MM.1S (cell line): Measurements from ENCODE around the gene UBAC2.

ENCODE experiments used
- DNase-seq: peaks from one replicate; pipeline ENCODE4 v3.0.0-alpha.2; 2015
- H2AFZ ChIP-seq: fragments of 300-600 bp; sonication (generic); 2 replicates; pipeline ENCODE4 v1.6.0; 2016; ENCODE audit warnings: antibody characterized with exemption, low read length
- H3F3A ChIP-seq: fragments of 300-600 bp; sonication (generic); 2 replicates; pipeline ENCODE4 v1.6.1; 2016; ENCODE audit warnings: mild to moderate bottlenecking, antibody characterized with exemption, low read length, moderate library complexity, mixed read lengths; ENCODE audit not compliant: insufficient read depth
- H3K27ac ChIP-seq: fragments of 300-600 bp; sonication (generic); 2 replicates; pipeline ENCODE4 v1.5.1; 2016; ENCODE audit warnings: mild to moderate bottlenecking, low read length
- H3K27me3 ChIP-seq: fragments of 300-600 bp; sonication (generic); replicated peaks from 2 replicates; pipeline ENCODE4 v1.6.0; 2016; ENCODE audit warnings: low read length; ENCODE audit not compliant: insufficient read depth
- H3K36me3 ChIP-seq: fragments of 300-600 bp; sonication (generic); replicated peaks from 2 replicates; pipeline ENCODE4 v1.6.1; 2016; ENCODE audit warnings: mild to moderate bottlenecking, low read length, mixed read lengths; ENCODE audit not compliant: insufficient read depth
- H3K4me1 ChIP-seq: fragments of 300-600 bp; sonication (generic); 2 replicates; pipeline ENCODE4 v1.6.1; 2016; ENCODE audit warnings: low read length, mixed read lengths
- H3K4me2 ChIP-seq: fragments of 300-600 bp; sonication (generic); 2 replicates; pipeline ENCODE4 v1.6.0; 2016; ENCODE audit warnings: low read depth, low read length
- H3K4me3 ChIP-seq: fragments of 300-600 bp; sonication (generic); 2 replicates; pipeline ENCODE4 v1.5.1; 2016; ENCODE audit warnings: low read length, mixed read lengths
- H3K79me2 ChIP-seq: fragments of 300-600 bp; sonication (generic); 2 replicates; pipeline ENCODE4 v1.6.1; 2016; ENCODE audit warnings: mixed run types, low read length, mixed read lengths
- H3K9ac ChIP-seq: fragments of 300-600 bp; sonication (generic); 2 replicates; pipeline ENCODE4 v1.6.1; 2016; ENCODE audit warnings: low read length, mixed read lengths
- H3K9me2 ChIP-seq: fragments of 300-600 bp; sonication (generic); replicated peaks from 2 replicates; pipeline ENCODE4 v1.6.1; 2016; ENCODE audit warnings: mild to moderate bottlenecking, low read length, mixed read lengths; ENCODE audit not compliant: insufficient read depth
- H3K9me3 ChIP-seq: fragments of 300-600 bp; sonication (generic); replicated peaks from 2 replicates; pipeline ENCODE4 v1.6.1; 2016; ENCODE audit warnings: mild to moderate bottlenecking, low read length, mixed read lengths; ENCODE audit not compliant: insufficient read depth
- H4K20me1 ChIP-seq: fragments of 300-600 bp; sonication (generic); 2 replicates; pipeline ENCODE4 v1.6.1; 2016; ENCODE audit warnings: mild to moderate bottlenecking, low read length, moderate library complexity, mixed read lengths; ENCODE audit not compliant: insufficient read depth
- CTCF ChIP-seq: fragments of 300-600 bp; sonication (generic); IDR thresholded peaks from 2 replicates; pipeline ENCODE4 v1.5.1; 2016; ENCODE audit warnings: antibody characterized with exemption, low read length, mixed read lengths
- EZH2 ChIP-seq: fragments of 300-600 bp; sonication (generic); optimal IDR thresholded peaks from 2 replicates; pipeline ENCODE3; 2017; ENCODE audit warnings: low read depth, mild to moderate bottlenecking, antibody characterized with exemption, low read length, mixed read lengths
- EZH2phosphoT487 ChIP-seq: fragments of 300-600 bp; sonication (generic); IDR thresholded peaks from 2 replicates; pipeline ENCODE4 v1.6.1; 2018; ENCODE audit warnings: antibody characterized with exemption, low read length

The UBAC2 gene

GRCh38 chr13:99260216-99260615 lies 59.6 kb downstream of the UBAC2 start:
- Histone ChIP-seq H3K9me3 (no peaks in the 10 kb centered on the region), H3K27me3 (peaks cover 36% of the 10 kb centered on the region), H3K9me2 (no peaks in the 10 kb centered on the region), H3K4me1 (peaks cover 5% of the 10 kb centered on the region), H3K36me3 (no peaks in the 10 kb centered on the region), H3K4me3 (no peak overlapping the region), H3K4me2 (no peak overlapping the region), H4K20me1 (peaks cover 16% of the 10 kb centered on the region), H3K9ac (no peak overlapping the region), H3K27ac (no peak overlapping the region), H3K79me2 (no peaks in the 10 kb centered on the region), H2AFZ (no peak overlapping the region), H3F3A (peaks cover 3% of the 10 kb centered on the region; the same call in 1 of the 2 replicates)
- TF ChIP-seq CTCF: no peak
- no peak for TF ChIP-seq EZH2phosphoT487
- no peak for TF ChIP-seq EZH2
- DNase-seq: no peak

- Histone ChIP-seq H3F3A (peaks cover 3% of the 10 kb centered on the region; the same call in 1 of the 2 replicates), H3K27me3 (peaks cover 36% of the 10 kb centered on the region), H4K20me1 (peaks cover 19% of the 10 kb centered on the region), H3K79me2 (no peaks in the 10 kb centered on the region), H3K9me2 (no peaks in the 10 kb centered on the region), H2AFZ (no peak overlapping the region), H3K4me3 (no peak overlapping the region), H3K9me3 (no peaks in the 10 kb centered on the region), H3K9ac (no peak overlapping the region), H3K27ac (no peak overlapping the region), H3K4me1 (peaks cover 5% of the 10 kb centered on the region), H3K36me3 (no peaks in the 10 kb centered on the region), H3K4me2 (no peak overlapping the region)
- DNase-seq: no peak
- TF ChIP-seq EZH2 (no peak), CTCF (no peak), EZH2phosphoT487 (no peak)
Measured at GRCh38 chr13:99261059-99261458, 60.4 kb downstream of the UBAC2 start.

GRCh38 chr13:99263126-99263785 lies 62.6 kb downstream of the UBAC2 start:
- Histone ChIP-seq H3K27me3 (peaks cover 25% of the 10 kb centered on the region), H3F3A (peaks cover 3% of the 10 kb centered on the region; the same call in 1 of the 2 replicates), H3K79me2 (no peaks in the 10 kb centered on the region), H2AFZ (no peak overlapping the region), H3K4me1 (peaks cover 5% of the 10 kb centered on the region), H3K9ac (no peak overlapping the region), H3K9me2 (no peaks in the 10 kb centered on the region), H3K27ac (no peak overlapping the region), H3K4me2 (no peak overlapping the region), H3K36me3 (no peaks in the 10 kb centered on the region), H4K20me1 (peaks cover 19% of the 10 kb centered on the region), H3K9me3 (no peaks in the 10 kb centered on the region), H3K4me3 (no peak overlapping the region)
- DNase-seq: no peak
- no peak for TF ChIP-seq EZH2
- no peak for TF ChIP-seq EZH2phosphoT487
- TF ChIP-seq CTCF: no peak
